A549 (cell line): ENCODE results near the gene PTK7. TPM values are rescaled to one million over a fixed set of nuclear protein-coding genes. Genes with fewer than 3 reads are reported as not detected.
"Not testable (repeated sequence)": the region's sequence is repeated elsewhere in the genome, so short reads cannot be mapped to it uniquely, and the experiment has no call there.

Experiments
- ATAC-seq, 2 experiments: fragments of 200-7000 bp in 1 of 2; fragments of >200 bp in 1 of 2; cut with Nextera tagmentation in 1 of 2; cut with Tn5 transposase in 1 of 2; 3 replicates each; pipeline versions ENCODE4 v1.8.0 to v1.9.1; 2018 to 2020; ENCODE audit warnings: mild to moderate bottlenecking in 1 of 2, moderate library complexity in 1 of 2
- CTCF ChIA-PET: fragments of 300-600 bp; sonication (Branson Sonifier 250); formaldehyde crosslinking; extraction: SDS; loops from one replicate; lab custom pipeline; 2021; ENCODE audit warnings: antibody characterized with exemption, inconsistent platforms; lab: Yijun Ruan, JAX
- POLR2A ChIA-PET: fragments of 350-600 bp; formaldehyde crosslinking; extraction: SDS; loops from one replicate; lab custom pipeline; 2021; ENCODE audit warnings: antibody characterized with exemption, inconsistent platforms; lab: Yijun Ruan, JAX
- DNase-seq, 2 experiments: peaks; one replicate each; pipeline versions ENCODE4 v3.0.0 to v3.0.0-alpha.2; 2011 to 2016; ENCODE audit warnings: low read depth in 1 of 2, low spot score in 1 of 2
- FAIRE-seq: peaks from 2 replicates; lab custom pipeline; 2011; peaks lifted over from hg19 to GRCh38; lab: Jason Lieb, UNC
- H3K27ac ChIP-seq, 2 experiments: fragments of >200 bp; sonication (Bioruptor Twin); formaldehyde crosslinking; 3 replicates each; pipeline ENCODE4 v1.5.1; 2016 to 2017
- H3K4me1 ChIP-seq: fragments of >200 bp; sonication (Bioruptor Twin); formaldehyde crosslinking; 3 replicates; pipeline ENCODE4 v1.6.1; 2016
- H3K4me2 ChIP-seq: fragments of >200 bp; sonication (Bioruptor Twin); formaldehyde crosslinking; 3 replicates; pipeline ENCODE4 v1.6.1; 2016
- H3K4me3 ChIP-seq: fragments of >200 bp; sonication (Bioruptor Twin); formaldehyde crosslinking; 3 replicates; pipeline ENCODE4 v1.5.1; 2016
- H3K9me3 ChIP-seq: fragments of >200 bp; sonication (Bioruptor Twin); formaldehyde crosslinking; 3 replicates; pipeline ENCODE4 v1.6.1; 2016
- BHLHE40 ChIP-seq: IDR thresholded peaks from 2 replicates; pipeline ENCODE4 v1.6.1; 2012; ENCODE audit warnings: low read depth, low read length, inconsistent platforms
- CBX2 ChIP-seq: fragments of 200-600 bp; sonication (generic); IDR thresholded peaks from 2 replicates; pipeline ENCODE4 v1.6.1; 2016; ENCODE audit warnings: low read depth, mild to moderate bottlenecking, borderline replicate concordance
- CEBPB ChIP-seq, 2 experiments: fragments of >200 bp in 1 of 2; sonication (Bioruptor Twin) in 1 of 2; formaldehyde crosslinking in 1 of 2; IDR thresholded peaks; 2 replicates each; pipeline ENCODE4 v1.6.1; 2012 to 2016
- CHD4 ChIP-seq: fragments of 200-600 bp; sonication (generic); IDR thresholded peaks from 2 replicates; pipeline ENCODE4 v1.6.1; 2016; ENCODE audit warnings: antibody characterized with exemption, mild to moderate bottlenecking, borderline replicate concordance
- EHF ChIP-seq: fragments of 250-450 bp; sonication (Bioruptor Pico); IDR thresholded peaks from 2 replicates; pipeline ENCODE4 v1.5.0; 2020; ENCODE audit warnings: mild to moderate bottlenecking
- EP300 ChIP-seq, 2 experiments: fragments of >200 bp; sonication (Bioruptor Twin); formaldehyde crosslinking; IDR thresholded peaks; 2 replicates in 1 of 2; 3 replicates in 1 of 2; pipeline ENCODE4 v1.6.1; 2016 to 2017
- ESRRA ChIP-seq: fragments of 150-350 bp; IDR thresholded peaks from 2 replicates; pipeline ENCODE4 v1.6.1; 2014; ENCODE audit warnings: mild to moderate bottlenecking, low read length, borderline replicate concordance
- FOSL2 ChIP-seq, 2 experiments: fragments of 450-650 bp in 1 of 2; fragments of >200 bp in 1 of 2; sonication (Bioruptor Twin) in 1 of 2; formaldehyde crosslinking; IDR thresholded peaks; 2 replicates each; pipeline versions ENCODE4 v1.5.0 to v1.6.1; 2016 to 2020; ENCODE audit warnings: mild to moderate bottlenecking in 1 of 2, moderate library complexity in 1 of 2
- HOXA7 ChIP-seq: fragments of 250-450 bp; sonication (Bioruptor Pico); IDR thresholded peaks from 2 replicates; pipeline ENCODE4 v1.5.0; 2020; ENCODE audit warnings: mild to moderate bottlenecking, moderate library complexity
- HOXB13 ChIP-seq: fragments of 250-450 bp; sonication (Bioruptor Pico); IDR thresholded peaks from 2 replicates; pipeline ENCODE4 v1.5.0; 2020; ENCODE audit warnings: low read depth, mild to moderate bottlenecking, moderate library complexity
- HOXB5 ChIP-seq: fragments of 250-450 bp; sonication (Bioruptor Pico); IDR thresholded peaks from 2 replicates; pipeline ENCODE4 v1.5.0; 2020; ENCODE audit warnings: mild to moderate bottlenecking, moderate library complexity
- JUN ChIP-seq, 2 experiments: fragments of >200 bp; sonication (Bioruptor Twin); formaldehyde crosslinking; IDR thresholded peaks; 2 replicates in 1 of 2; 3 replicates in 1 of 2; pipeline ENCODE4 v1.6.1; 2016 to 2017
- KDM5A ChIP-seq: fragments of 200-600 bp; sonication (generic); IDR thresholded peaks from 2 replicates; pipeline ENCODE4 v1.6.1; 2016; ENCODE audit warnings: antibody characterized with exemption, mild to moderate bottlenecking
- MAFK ChIP-seq: fragments of 450-650 bp; IDR thresholded peaks from 2 replicates; pipeline ENCODE4 v1.6.1; 2014; ENCODE audit not compliant: partially characterized antibody
- MAZ ChIP-seq: fragments of 150-350 bp; IDR thresholded peaks from 2 replicates; pipeline ENCODE4 v1.6.1; 2014; ENCODE audit warnings: antibody characterized with exemption, low read depth, low read length, borderline replicate concordance
- NFE2L2 ChIP-seq: fragments of 150-350 bp; conservative IDR thresholded peaks from 2 replicates; pipeline ENCODE4 v1.6.1; 2014; ENCODE audit warnings: low read length
- NR3C1 ChIP-seq: fragments of >200 bp; sonication (Bioruptor Twin); formaldehyde crosslinking; IDR thresholded peaks from 3 replicates; pipeline ENCODE4 v1.6.1; 2017
- POLR2AphosphoS2 ChIP-seq: conservative IDR thresholded peaks from 2 replicates; pipeline ENCODE4 v1.6.1; 2012; ENCODE audit warnings: low read length, improper control_type of control experiment, inconsistent platforms
- RFX5 ChIP-seq: fragments of 450-650 bp; IDR thresholded peaks from 2 replicates; pipeline ENCODE4 v1.7.1; 2014; ENCODE audit warnings: antibody characterized with exemption, mild to moderate bottlenecking, moderate library complexity
- RNF2 ChIP-seq: fragments of 200-600 bp; sonication (generic); IDR thresholded peaks from 2 replicates; pipeline ENCODE4 v1.6.1; 2016; ENCODE audit warnings: low read depth, mild to moderate bottlenecking, antibody characterized with exemption, moderate library complexity, borderline replicate concordance
- SMC3 ChIP-seq: fragments of >200 bp; sonication (Bioruptor Twin); formaldehyde crosslinking; IDR thresholded peaks from 3 replicates; pipeline ENCODE4 v1.6.1; 2018; ENCODE audit warnings: inconsistent platforms
- ZFP36 ChIP-seq: fragments of 450-650 bp; IDR thresholded peaks from 2 replicates; pipeline ENCODE4 v1.6.1; 2014; ENCODE audit warnings: borderline replicate concordance; ENCODE audit not compliant: partially characterized antibody
- WGBS: methylation state at CpG from one replicate; pipeline ENCODE4 v1.1.6; 2017; ENCODE audit errors: missing lambda C conversion rate; 5-methylcytosine and 5-hydroxymethylcytosine counted together
- polyA plus RNA-seq, 4 experiments: library from polyadenylated mRNA; depleted of rRNA in 3 of 4; stranded (reverse); fragments of >200 nt; fragmentation: RNase III in 1 of 4; extraction: RNeasy Plus Mini Kit Qiagen cat#74134 plus additional on column Dnase treatment in 1 of 4; gene quantifications; 2 replicates in 3 of 4; 3 replicates in 1 of 4; pipeline ENCODE4 v1.2.3, GENCODE V29; 2011 to 2017

PTK7 gene
- polyA plus RNA-seq, 2 of the 4 experiments (the other 2 are of a cell fraction), result 2.8 to 5.6 TPM

GRCh38 chr6:43139973-43140372 is 63.9 kb downstream of the PTK7 start:
- H3K9me3 ChIP-seq, FAIRE-seq, H3K27ac ChIP-seq, H3K4me1 ChIP-seq, H3K4me2 ChIP-seq, H3K4me3 ChIP-seq, ATAC-seq, DNase-seq, POLR2A ChIA-PET: not testable (repeated sequence)
- CTCF ChIA-PET, result interaction anchor here (0.7 kb wide), 1 partner anchor 10 kb away, joined by 3 read pairs; no protein-coding TSS in a partner anchor
- 84% methylated on average over 10 of the region's 11 CpGs for WGBS

- H3K4me3 ChIP-seq, result no peak overlapping the region
- ChIA-PET POLR2A (no interaction called here), CTCF (interaction anchor here (1.4 to 2.8 kb wide), 2 partner anchors 58 to 65 kb away, joined by 4 to 20 read pairs; partner anchors contain the start of gene PTK7)
- no peak for TF ChIP-seq JUN (IDR thresholded peaks at IDR 0.05)
- no peak for TF ChIP-seq RFX5
- TF ChIP-seq EP300 (IDR thresholded peaks at IDR 0.05), result no peak
- TF ChIP-seq SMC3, result no peak
- TF ChIP-seq RNF2, result no peak
- TF ChIP-seq NR3C1, result no peak
- no peak for TF ChIP-seq NFE2L2
- no peak for TF ChIP-seq EHF (CRISPR knock-in tag)
- no peak for TF ChIP-seq POLR2AphosphoS2
- TF ChIP-seq CBX2, result no peak
- no peak for TF ChIP-seq HOXB13 (CRISPR knock-in tag)
- no peak for TF ChIP-seq CEBPB (IDR thresholded peaks at IDR 0.05)
- TF ChIP-seq ESRRA, result no peak
- no peak for TF ChIP-seq CHD4
- H3K4me1 ChIP-seq, result peaks cover 8% of the 10 kb centered on the region; the same call in 1 of the 3 replicates
- H3K9me3 ChIP-seq, result no peaks in the 10 kb centered on the region
- ATAC-seq (no peak), FAIRE-seq (no peak), DNase-seq (no peak)
- no peak overlapping the region for H3K4me2 ChIP-seq
- 69% methylated on average over 9 of the region's 16 CpGs for WGBS
- H3K27ac ChIP-seq, result no peak overlapping the region
Observed at GRCh38 chr6:43141644-43142043, 65.5 kb downstream of the PTK7 start.

GRCh38 chr6:43142101-43142500 is 66.0 kb downstream of the PTK7 start:
- 60% methylated on average over 8 of the region's 14 CpGs for WGBS
- CTCF ChIA-PET, result interaction anchor here (1.4 to 6.2 kb wide), 8 partner anchors 32 to 241 kb away, joined by 4 to 69 read pairs (median 12); partner anchors contain the start of gene PTK7
- ATAC-seq, result no peak
- DNase-seq, result no peak
- H3K4me2 ChIP-seq, result no peak overlapping the region
- POLR2A ChIA-PET, result no interaction called here
- H3K9me3 ChIP-seq, result no peaks in the 10 kb centered on the region
- no peak overlapping the region for H3K4me3 ChIP-seq
- H3K4me1 ChIP-seq, result peaks cover 8% of the 10 kb centered on the region; the same call in 1 of the 3 replicates
- no peak for FAIRE-seq
- no peak overlapping the region for H3K27ac ChIP-seq
- TF ChIP-seq BHLHE40 (no peak), FOSL2 (IDR thresholded peaks at IDR 0.05) (no peak), FOSL2 (CRISPR knock-in tag; IDR thresholded peaks at IDR 0.05) (no peak), MAZ (no peak), MAFK (no peak), HOXB5 (CRISPR knock-in tag) (no peak), HOXA7 (CRISPR knock-in tag) (no peak), CBX2 (no peak), ESRRA (no peak), ZFP36 (no peak), KDM5A (no peak), EP300 (IDR thresholded peaks at IDR 0.05) (no peak)
- TF ChIP-seq, all 56 proteins: peak for 0
